SK-N-SH (cell line): ENCODE results near the gene IL2RA. TPM values are rescaled to one million over a fixed set of nuclear protein-coding genes. Genes with fewer than 3 reads are reported as not detected.

ENCODE experiments used
- CTCF ChIA-PET: fragments of 300-600, 350-600 bp; formaldehyde crosslinking; extraction: SDS; loops from one replicate; lab custom pipeline; 2021; lab: Yijun Ruan, JAX
- POLR2A ChIA-PET: fragments of 350-600 bp; sonication (Branson Sonifier 250); formaldehyde crosslinking; extraction: SDS; loops from one replicate; lab custom pipeline; 2020; ENCODE audit warnings: antibody characterized with exemption, inconsistent platforms; lab: Yijun Ruan, JAX
- DNase-seq: peaks from one replicate; pipeline ENCODE4 v3.0.0; 2012
- H2AFZ ChIP-seq: fragments of 200-600 bp; sonication (generic); 2 replicates; pipeline ENCODE4 v1.8.1; 2016; ENCODE audit warnings: antibody characterized with exemption, mild to moderate bottlenecking, low read depth
- H3F3A ChIP-seq: fragments of 200-600 bp; sonication (generic); replicated peaks from 2 replicates; pipeline ENCODE3; 2016; ENCODE audit warnings: antibody characterized with exemption, mild to moderate bottlenecking; ENCODE audit not compliant: insufficient read depth
- H3K27ac ChIP-seq, 2 experiments: fragments of 200-500 bp in 1 of 2; fragments of 200-600 bp in 1 of 2; sonication (Bioruptor generic) in 1 of 2; sonication (generic), shearing (Covaris generic) in 1 of 2; 2 replicates each; pipeline versions ENCODE4 v1.5.1 to v1.6.1; 2014 to 2016; ENCODE audit warnings: low read depth in 2 of 2, inconsistent platforms in 1 of 2, low read length in 1 of 2, mild to moderate bottlenecking in 1 of 2, mixed read lengths in 1 of 2
- H3K27me3 ChIP-seq: fragments of 200-600 bp; sonication (generic), shearing (Covaris generic); 2 replicates; pipeline ENCODE4 v1.6.1; 2016; ENCODE audit warnings: mixed run types; ENCODE audit not compliant: insufficient read depth
- H3K36me3 ChIP-seq, 2 experiments: fragments of 200-500 bp in 1 of 2; fragments of 200-600 bp in 1 of 2; sonication (Bioruptor generic) in 1 of 2; sonication (generic) in 1 of 2; replicated peaks in 1 of 2; 2 replicates each; pipeline versions ENCODE3 to v1.5.1; 2014 to 2016; ENCODE audit warnings: low read length in 1 of 2, mild to moderate bottlenecking in 1 of 2; ENCODE audit not compliant: insufficient read depth in 2 of 2, control insufficient read depth in 1 of 2
- H3K4me1 ChIP-seq, 2 experiments: fragments of 200-500 bp in 1 of 2; fragments of 200-600 bp in 1 of 2; sonication (Bioruptor generic) in 1 of 2; sonication (generic), shearing (Covaris generic) in 1 of 2; 2 replicates each; pipeline versions ENCODE4 v1.5.1 to v1.6.1; 2014 to 2016; ENCODE audit warnings: low read depth in 1 of 2, low read length in 1 of 2, mixed run types in 1 of 2; ENCODE audit not compliant: insufficient read depth in 2 of 2, control insufficient read depth in 1 of 2
- H3K4me2 ChIP-seq: fragments of 200-600 bp; sonication (generic), shearing (Covaris generic); 2 replicates; pipeline ENCODE4 v1.6.1; 2017; ENCODE audit warnings: mixed run types
- H3K4me3 ChIP-seq, 2 experiments: fragments of 200-500 bp in 1 of 2; fragments of 200-600 bp in 1 of 2; sonication (Bioruptor generic) in 1 of 2; sonication (generic), shearing (Covaris generic) in 1 of 2; 2 replicates each; pipeline versions ENCODE4 v1.5.1 to v1.8.1; 2014 to 2016; ENCODE audit warnings: low read depth in 2 of 2, inconsistent platforms in 1 of 2, low read length in 1 of 2, mild to moderate bottlenecking in 1 of 2, mixed read lengths in 1 of 2, moderate library complexity in 1 of 2
- H3K79me2 ChIP-seq: fragments of 200-600 bp; sonication (generic); 2 replicates; pipeline ENCODE4 v1.8.1; 2017; ENCODE audit warnings: mild to moderate bottlenecking; ENCODE audit not compliant: insufficient read depth
- H3K9ac ChIP-seq: fragments of 200-600 bp; sonication (generic); 2 replicates; pipeline ENCODE4 v1.6.1; 2017; ENCODE audit warnings: mixed run types
- H3K9me2 ChIP-seq: fragments of 200-600 bp; sonication (generic); 2 replicates; pipeline ENCODE4 v1.6.1; 2017; ENCODE audit warnings: mixed run types
- H3K9me3 ChIP-seq: fragments of 200-600 bp; sonication (generic); 2 replicates; pipeline ENCODE4 v1.6.1; 2017; ENCODE audit warnings: mixed run types, mild to moderate bottlenecking, moderate library complexity
- H4K20me1 ChIP-seq: fragments of 200-600 bp; sonication (generic); 2 replicates; pipeline ENCODE4 v1.6.1; 2017; ENCODE audit warnings: mild to moderate bottlenecking, mixed run types; ENCODE audit not compliant: insufficient read depth
- CHD2 ChIP-seq: fragments of 150-350 bp; IDR thresholded peaks from 2 replicates; pipeline ENCODE4 v1.6.1; 2018; ENCODE audit warnings: low read length; ENCODE audit not compliant: partially characterized antibody
- ELF1 ChIP-seq: IDR thresholded peaks from 2 replicates; pipeline ENCODE4 v1.4.0; 2012
- EP300 ChIP-seq, 2 experiments: IDR thresholded peaks; 2 replicates each; pipeline versions ENCODE4 v1.4.0 to v1.6.1; 2012; ENCODE audit warnings: borderline replicate concordance in 1 of 2, low read depth in 1 of 2, low read length in 1 of 2
- EZH2phosphoT487 ChIP-seq: fragments of 200-600 bp; sonication (generic); IDR thresholded peaks from 2 replicates; pipeline ENCODE4 v1.6.1; 2017; ENCODE audit warnings: low read depth, mixed run types, mild to moderate bottlenecking, antibody characterized with exemption, moderate library complexity, borderline replicate concordance
- FOSL2 ChIP-seq: IDR thresholded peaks from 2 replicates; pipeline ENCODE4 v1.4.0; 2012; ENCODE audit warnings: low read depth, mild to moderate bottlenecking, moderate library complexity, borderline replicate concordance
- FOXJ3 ChIP-seq: sonication (generic); formaldehyde crosslinking; IDR thresholded peaks from 2 replicates; pipeline ENCODE4 v1.5.1; 2020; ENCODE audit warnings: mild to moderate bottlenecking, missing genetic modification reagents
- GABPA ChIP-seq: IDR thresholded peaks from 2 replicates; pipeline ENCODE4 v1.4.0; 2012; ENCODE audit warnings: low read depth, mild to moderate bottlenecking
- GATA2 ChIP-seq: sonication (generic); formaldehyde crosslinking; IDR thresholded peaks from 2 replicates; pipeline ENCODE4 v1.5.0; 2020; ENCODE audit warnings: mild to moderate bottlenecking, missing genetic modification reagents
- JUND ChIP-seq: IDR thresholded peaks from 2 replicates; pipeline ENCODE4 v1.4.0; 2012
- NFIC ChIP-seq: IDR thresholded peaks from 2 replicates; pipeline ENCODE4 v1.4.0; 2012; ENCODE audit warnings: borderline replicate concordance
- NRF1 ChIP-seq: IDR thresholded peaks from 2 replicates; pipeline ENCODE4 v1.6.1; 2012; ENCODE audit warnings: low read depth, mild to moderate bottlenecking, low read length
- RAD21 ChIP-seq: IDR thresholded peaks from 2 replicates; pipeline ENCODE4 v1.6.1; 2012; ENCODE audit warnings: mild to moderate bottlenecking, low read length
- RFX5 ChIP-seq: IDR thresholded peaks from 2 replicates; pipeline ENCODE4 v1.6.1; 2012; ENCODE audit warnings: mild to moderate bottlenecking, improper control_type of control experiment, low read length
- SMC3 ChIP-seq: IDR thresholded peaks from 2 replicates; pipeline ENCODE4 v1.6.1; 2012; ENCODE audit warnings: low read depth, low read length, improper control_type of control experiment
- TCF12 ChIP-seq: IDR thresholded peaks from 2 replicates; pipeline ENCODE4 v1.4.0; 2012
- TEAD4 ChIP-seq: IDR thresholded peaks from 2 replicates; pipeline ENCODE4 v1.4.0; 2012; ENCODE audit warnings: mild to moderate bottlenecking, borderline replicate concordance; ENCODE audit not compliant: insufficient read depth
- WGBS: methylation state at CpG from one replicate; pipeline ENCODE4 v1.1.6; 2017; ENCODE audit warnings: low lambda C conversion rate; 5-methylcytosine and 5-hydroxymethylcytosine counted together
- polyA plus RNA-seq, 3 experiments: library from polyadenylated mRNA; depleted of rRNA; stranded (reverse); fragments of >200 nt; gene quantifications; 2 replicates each; pipeline ENCODE4 v1.2.3, GENCODE V29; 2012
- TF ChIP-seq, protein P1 (sequence below): IDR thresholded peaks from 2 replicates; pipeline ENCODE4; 2012
- TF ChIP-seq, protein P2 (sequence below): IDR thresholded peaks from 2 replicates; pipeline ENCODE4 v1.4.0; 2012; ENCODE audit warnings: low read depth, borderline replicate concordance
- TF ChIP-seq, protein P3 (sequence below): fragments of 200-600 bp; sonication (generic); IDR thresholded peaks from 2 replicates; pipeline ENCODE4 v1.6.1; 2017; ENCODE audit warnings: antibody characterized with exemption, mild to moderate bottlenecking, moderate library complexity
- TF ChIP-seq, protein P4 (sequence below): IDR thresholded peaks from 2 replicates; pipeline ENCODE4 v1.6.1; 2012; ENCODE audit warnings: mild to moderate bottlenecking, low read depth, low read length, moderate library complexity

The IL2RA gene
- polyA plus RNA-seq, 1 of the 3 experiments (the other 2 are of a cell fraction) = not detected

DNA sequence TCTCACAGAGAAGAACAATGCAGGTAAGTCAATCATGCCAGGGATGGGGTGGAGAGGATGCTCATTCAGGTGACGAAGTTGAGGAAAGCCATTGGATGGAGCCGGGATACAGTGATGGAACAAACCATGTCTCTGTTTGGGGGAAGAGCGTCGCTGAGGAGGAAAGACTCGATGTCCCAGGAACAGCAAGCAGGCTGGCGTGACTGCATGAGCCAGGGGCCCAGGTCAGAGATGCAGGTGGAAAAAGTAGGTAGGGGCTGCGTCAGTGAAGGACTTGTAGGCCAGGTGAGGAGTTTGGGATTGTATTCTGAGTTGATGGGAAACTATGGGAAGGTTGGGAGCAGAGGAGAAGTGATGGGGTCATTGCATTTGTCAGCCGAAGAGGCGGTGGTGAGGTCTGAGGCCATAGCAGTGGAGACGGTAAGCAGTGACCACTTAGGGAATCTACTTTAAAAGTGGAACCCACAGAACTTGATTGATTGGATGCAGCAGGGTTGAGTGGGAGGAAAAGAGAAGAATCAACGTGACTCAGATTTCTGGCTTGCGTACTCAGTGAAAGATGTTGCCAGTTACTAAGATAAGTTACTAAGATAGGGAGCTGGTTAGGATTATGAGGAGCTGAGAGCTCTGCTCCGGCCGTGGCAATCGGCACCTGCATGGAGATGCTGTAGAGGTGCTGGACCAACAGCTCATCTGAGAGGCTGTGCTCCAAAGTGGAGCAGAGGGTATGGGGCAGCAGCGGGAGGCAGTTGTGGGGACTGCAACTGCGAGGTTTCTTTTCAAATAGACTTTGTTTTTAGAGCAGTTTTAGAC is 12.5 kb upstream of the IL2RA start:
- Histone ChIP-seq H3K4me2 (peak overlapping the region; percentile 81), H4K20me1 (no peaks in the 10 kb centered on the region), H3F3A (no peaks in the 10 kb centered on the region), H3K27me3 (peaks cover 56% of the 10 kb centered on the region), H3K79me2 (no peaks in the 10 kb centered on the region), H3K36me3 (no peaks in the 10 kb centered on the region), H3K9ac (no peak overlapping the region), H3K9me3 (no peaks in the 10 kb centered on the region), H3K4me1 (no peaks in the 10 kb centered on the region; a peak in 1 of 4 replicates), H2AFZ (no peak overlapping the region), H3K27ac (no peak overlapping the region), H3K9me2 (no peaks in the 10 kb centered on the region), H3K4me3 (peak overlapping the region in 1 of 2 experiments; percentile 50; a peak in 1 of 4 replicates)
- CTCF ChIA-PET = interaction anchor here (1.5 to 2.0 kb wide), 2 partner anchors 11 to 61 kb away, joined by 4 to 10 read pairs; no protein-coding TSS in a partner anchor
- POLR2A ChIA-PET = no interaction called here
- no peak for TF ChIP-seq GABPA
- TF ChIP-seq RFX5 = no peak
- TF ChIP-seq JUND = peak; percentile 26; the same call in 1 of the 2 replicates
- no peak for TF ChIP-seq SMC3
- TF ChIP-seq, protein P1, sequence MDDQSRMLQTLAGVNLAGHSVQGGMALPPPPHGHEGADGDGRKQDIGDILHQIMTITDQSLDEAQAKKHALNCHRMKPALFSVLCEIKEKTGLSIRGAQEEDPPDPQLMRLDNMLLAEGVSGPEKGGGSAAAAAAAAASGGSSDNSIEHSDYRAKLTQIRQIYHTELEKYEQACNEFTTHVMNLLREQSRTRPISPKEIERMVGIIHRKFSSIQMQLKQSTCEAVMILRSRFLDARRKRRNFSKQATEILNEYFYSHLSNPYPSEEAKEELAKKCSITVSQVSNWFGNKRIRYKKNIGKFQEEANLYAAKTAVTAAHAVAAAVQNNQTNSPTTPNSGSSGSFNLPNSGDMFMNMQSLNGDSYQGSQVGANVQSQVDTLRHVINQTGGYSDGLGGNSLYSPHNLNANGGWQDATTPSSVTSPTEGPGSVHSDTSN = peak; percentile 61
- TF ChIP-seq FOXJ3 = no peak
- TF ChIP-seq RAD21 = no peak
- TF ChIP-seq FOSL2 = peak; percentile 3; the same call in 1 of the 2 replicates
- TF ChIP-seq, protein P2, sequence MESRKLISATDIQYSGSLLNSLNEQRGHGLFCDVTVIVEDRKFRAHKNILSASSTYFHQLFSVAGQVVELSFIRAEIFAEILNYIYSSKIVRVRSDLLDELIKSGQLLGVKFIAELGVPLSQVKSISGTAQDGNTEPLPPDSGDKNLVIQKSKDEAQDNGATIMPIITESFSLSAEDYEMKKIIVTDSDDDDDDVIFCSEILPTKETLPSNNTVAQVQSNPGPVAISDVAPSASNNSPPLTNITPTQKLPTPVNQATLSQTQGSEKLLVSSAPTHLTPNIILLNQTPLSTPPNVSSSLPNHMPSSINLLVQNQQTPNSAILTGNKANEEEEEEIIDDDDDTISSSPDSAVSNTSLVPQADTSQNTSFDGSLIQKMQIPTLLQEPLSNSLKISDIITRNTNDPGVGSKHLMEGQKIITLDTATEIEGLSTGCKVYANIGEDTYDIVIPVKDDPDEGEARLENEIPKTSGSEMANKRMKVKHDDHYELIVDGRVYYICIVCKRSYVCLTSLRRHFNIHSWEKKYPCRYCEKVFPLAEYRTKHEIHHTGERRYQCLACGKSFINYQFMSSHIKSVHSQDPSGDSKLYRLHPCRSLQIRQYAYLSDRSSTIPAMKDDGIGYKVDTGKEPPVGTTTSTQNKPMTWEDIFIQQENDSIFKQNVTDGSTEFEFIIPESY = no peak
- TF ChIP-seq TCF12 = peak; percentile 57
- no peak for TF ChIP-seq EZH2phosphoT487
- TF ChIP-seq, protein P3, sequence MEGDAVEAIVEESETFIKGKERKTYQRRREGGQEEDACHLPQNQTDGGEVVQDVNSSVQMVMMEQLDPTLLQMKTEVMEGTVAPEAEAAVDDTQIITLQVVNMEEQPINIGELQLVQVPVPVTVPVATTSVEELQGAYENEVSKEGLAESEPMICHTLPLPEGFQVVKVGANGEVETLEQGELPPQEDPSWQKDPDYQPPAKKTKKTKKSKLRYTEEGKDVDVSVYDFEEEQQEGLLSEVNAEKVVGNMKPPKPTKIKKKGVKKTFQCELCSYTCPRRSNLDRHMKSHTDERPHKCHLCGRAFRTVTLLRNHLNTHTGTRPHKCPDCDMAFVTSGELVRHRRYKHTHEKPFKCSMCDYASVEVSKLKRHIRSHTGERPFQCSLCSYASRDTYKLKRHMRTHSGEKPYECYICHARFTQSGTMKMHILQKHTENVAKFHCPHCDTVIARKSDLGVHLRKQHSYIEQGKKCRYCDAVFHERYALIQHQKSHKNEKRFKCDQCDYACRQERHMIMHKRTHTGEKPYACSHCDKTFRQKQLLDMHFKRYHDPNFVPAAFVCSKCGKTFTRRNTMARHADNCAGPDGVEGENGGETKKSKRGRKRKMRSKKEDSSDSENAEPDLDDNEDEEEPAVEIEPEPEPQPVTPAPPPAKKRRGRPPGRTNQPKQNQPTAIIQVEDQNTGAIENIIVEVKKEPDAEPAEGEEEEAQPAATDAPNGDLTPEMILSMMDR = no peak
- TF ChIP-seq, protein P4, sequence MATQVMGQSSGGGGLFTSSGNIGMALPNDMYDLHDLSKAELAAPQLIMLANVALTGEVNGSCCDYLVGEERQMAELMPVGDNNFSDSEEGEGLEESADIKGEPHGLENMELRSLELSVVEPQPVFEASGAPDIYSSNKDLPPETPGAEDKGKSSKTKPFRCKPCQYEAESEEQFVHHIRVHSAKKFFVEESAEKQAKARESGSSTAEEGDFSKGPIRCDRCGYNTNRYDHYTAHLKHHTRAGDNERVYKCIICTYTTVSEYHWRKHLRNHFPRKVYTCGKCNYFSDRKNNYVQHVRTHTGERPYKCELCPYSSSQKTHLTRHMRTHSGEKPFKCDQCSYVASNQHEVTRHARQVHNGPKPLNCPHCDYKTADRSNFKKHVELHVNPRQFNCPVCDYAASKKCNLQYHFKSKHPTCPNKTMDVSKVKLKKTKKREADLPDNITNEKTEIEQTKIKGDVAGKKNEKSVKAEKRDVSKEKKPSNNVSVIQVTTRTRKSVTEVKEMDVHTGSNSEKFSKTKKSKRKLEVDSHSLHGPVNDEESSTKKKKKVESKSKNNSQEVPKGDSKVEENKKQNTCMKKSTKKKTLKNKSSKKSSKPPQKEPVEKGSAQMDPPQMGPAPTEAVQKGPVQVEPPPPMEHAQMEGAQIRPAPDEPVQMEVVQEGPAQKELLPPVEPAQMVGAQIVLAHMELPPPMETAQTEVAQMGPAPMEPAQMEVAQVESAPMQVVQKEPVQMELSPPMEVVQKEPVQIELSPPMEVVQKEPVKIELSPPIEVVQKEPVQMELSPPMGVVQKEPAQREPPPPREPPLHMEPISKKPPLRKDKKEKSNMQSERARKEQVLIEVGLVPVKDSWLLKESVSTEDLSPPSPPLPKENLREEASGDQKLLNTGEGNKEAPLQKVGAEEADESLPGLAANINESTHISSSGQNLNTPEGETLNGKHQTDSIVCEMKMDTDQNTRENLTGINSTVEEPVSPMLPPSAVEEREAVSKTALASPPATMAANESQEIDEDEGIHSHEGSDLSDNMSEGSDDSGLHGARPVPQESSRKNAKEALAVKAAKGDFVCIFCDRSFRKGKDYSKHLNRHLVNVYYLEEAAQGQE = no peak
- no peak for TF ChIP-seq EP300 (IDR thresholded peaks at IDR 0.05; ENCODE audit: borderline replicate concordance in 1 of 2, low read depth in 1 of 2, low read length in 1 of 2)
- no peak for TF ChIP-seq GATA2
- no peak for TF ChIP-seq TEAD4
- TF ChIP-seq NFIC = no peak
- no peak for TF ChIP-seq CHD2
- no peak for TF ChIP-seq ELF1
- TF ChIP-seq NRF1 = no peak
- DNase-seq = peak; percentile 17
- WGBS = 41% methylated on average over 17 of the region's 17 CpGs
